HG02938 (cell line): ENCODE data around the gene ZNF771.
"Not testable (repeated sequence)": the region's sequence is repeated elsewhere in the genome, so short reads cannot be mapped to it uniquely, and the experiment has no call there.

Experiments
- ATAC-seq: cut with Tn5 transposase; IDR thresholded peaks from one replicate; pipeline ENCODE4 v1.9.1; 2021; ENCODE audit warnings: mild to moderate bottlenecking, moderate library complexity; ENCODE audit not compliant: unreplicated experiment

Gene ZNF771

GRCh38 chr16:30429678-30430427 lies 22.4 kb downstream of the ZNF771 start, which contains the start of gene DCTPP1:
TSS of gene DCTPP1 (minus strand) at chr16:30430030. CDS start at chr16:30429980, 50 bp downstream.
- peak; percentile 96 for ATAC-seq

GRCh38 chr16:30430428-30430970 lies 23.1 kb downstream of the ZNF771 start:
- ATAC-seq = no peak

- no peak for ATAC-seq
Measured at GRCh38 chr16:30434852-30435251, 27.4 kb downstream of the ZNF771 start.

GRCh38 chr16:30437511-30438046 lies 30.2 kb downstream of the ZNF771 start:
- ATAC-seq = no peak

- ATAC-seq = no peak
Measured at GRCh38 chr16:30438835-30439234, 31.4 kb downstream of the ZNF771 start.

- no peak for ATAC-seq
Measured at GRCh38 chr16:30439720-30440348, 32.4 kb downstream of the ZNF771 start.

GRCh38 chr16:30443631-30444030 lies 36.2 kb downstream of the ZNF771 start:
- no peak for ATAC-seq

- ATAC-seq = no peak
Measured at GRCh38 chr16:30444231-30445148, 37.1 kb downstream of the ZNF771 start.

GRCh38 chr16:30445149-30445407 lies 37.7 kb downstream of the ZNF771 start:
- ATAC-seq = no peak

GRCh38 chr16:30445408-30446202 lies 38.2 kb downstream of the ZNF771 start, which contains the start of gene SEPHS2:
TSS of gene SEPHS2 (minus strand) at chr16:30445874. CDS start at chr16:30445727, 147 bp downstream.
- peak; percentile 90 for ATAC-seq

- no peak for ATAC-seq
Measured at GRCh38 chr16:30446203-30446595, 38.8 kb downstream of the ZNF771 start.

GRCh38 chr16:30447512-30448226 lies 40.3 kb downstream of the ZNF771 start:
- ATAC-seq = no peak

GRCh38 chr16:30449116-30449435 lies 41.7 kb downstream of the ZNF771 start:
- ATAC-seq = no peak

- not testable (repeated sequence) for ATAC-seq
Measured at GRCh38 chr16:30452709-30453580, 45.5 kb downstream of the ZNF771 start.

- ATAC-seq = no peak
Measured at GRCh38 chr16:30456302-30456701, 48.9 kb downstream of the ZNF771 start.

- ATAC-seq = no peak
Measured at GRCh38 chr16:30457256-30457655, 49.9 kb downstream of the ZNF771 start.

- ATAC-seq = no peak
Measured at GRCh38 chr16:30457743-30458560, 50.5 kb downstream of the ZNF771 start.
